GM19324 (cell line): ENCODE results near the gene HTR2B.

Source experiments
- ATAC-seq: cut with Tn5 transposase; IDR thresholded peaks from one replicate; pipeline ENCODE4 v1.9.1; 2021; ENCODE audit warnings: mild to moderate bottlenecking, moderate library complexity; ENCODE audit not compliant: unreplicated experiment, low FRiP score

The HTR2B gene

GRCh38 chr2:231134910-231135655, 10.2 kb upstream of the HTR2B start:
- ATAC-seq: no peak

- ATAC-seq: no peak
Observed at GRCh38 chr2:231133365-231134099, 8.7 kb upstream of the HTR2B start.

- ATAC-seq: no peak
Observed at GRCh38 chr2:231132129-231132528, 7.3 kb upstream of the HTR2B start.

GRCh38 chr2:231130336-231131056, 5.7 kb upstream of the HTR2B start:
- ATAC-seq: no peak

GRCh38 chr2:231129216-231129615, 4.4 kb upstream of the HTR2B start:
- ATAC-seq: no peak

GRCh38 chr2:231128541-231128940, 3.7 kb upstream of the HTR2B start:
- no peak for ATAC-seq

GRCh38 chr2:231127936-231128335, 3.1 kb upstream of the HTR2B start:
- ATAC-seq: no peak

- ATAC-seq: no peak
Observed at GRCh38 chr2:231127480-231127879, 2.6 kb upstream of the HTR2B start.

- no peak for ATAC-seq
Observed at GRCh38 chr2:231126123-231126522, 1.3 kb upstream of the HTR2B start.

- ATAC-seq: no peak
Observed at GRCh38 chr2:231123362-231123898, 1.4 kb downstream of the HTR2B start.

- ATAC-seq: no peak
Observed at GRCh38 chr2:231118614-231118942, 6.3 kb downstream of the HTR2B start.

- ATAC-seq: no peak
Observed at GRCh38 chr2:231117922-231118613, 6.8 kb downstream of the HTR2B start.

- no peak for ATAC-seq
Observed at GRCh38 chr2:231117148-231117547, 7.7 kb downstream of the HTR2B start.

- ATAC-seq: no peak
Observed at GRCh38 chr2:231115651-231116050, 9.2 kb downstream of the HTR2B start.

- no peak for ATAC-seq
Observed at GRCh38 chr2:231113489-231113888, 11.4 kb downstream of the HTR2B start.

GRCh38 chr2:231111987-231112386, 12.9 kb downstream of the HTR2B start:
- ATAC-seq: no peak

- no peak for ATAC-seq
Observed at GRCh38 chr2:231110551-231110950, 14.3 kb downstream of the HTR2B start.

- no peak for ATAC-seq
Observed at GRCh38 chr2:231104115-231104713, 20.6 kb downstream of the HTR2B start.

- ATAC-seq: no peak
Observed at GRCh38 chr2:231102772-231103171, 22.1 kb downstream of the HTR2B start.

GRCh38 chr2:231100990-231101389, 23.9 kb downstream of the HTR2B start:
- ATAC-seq: no peak
